GM18505 (cell line): Measurements from ENCODE around the gene DHRS11.

ENCODE experiments used
- ATAC-seq: cut with Tn5 transposase; IDR thresholded peaks from one replicate; pipeline ENCODE4 v1.9.1; 2021; ENCODE audit not compliant: unreplicated experiment
- POLR2A ChIP-seq: IDR thresholded peaks from 4 replicates; pipeline ENCODE4 v1.6.1; 2011; ENCODE audit warnings: borderline replicate concordance; ENCODE audit not compliant: insufficient read depth, insufficient read length; ENCODE audit errors: extremely low read depth

Gene DHRS11

DNA sequence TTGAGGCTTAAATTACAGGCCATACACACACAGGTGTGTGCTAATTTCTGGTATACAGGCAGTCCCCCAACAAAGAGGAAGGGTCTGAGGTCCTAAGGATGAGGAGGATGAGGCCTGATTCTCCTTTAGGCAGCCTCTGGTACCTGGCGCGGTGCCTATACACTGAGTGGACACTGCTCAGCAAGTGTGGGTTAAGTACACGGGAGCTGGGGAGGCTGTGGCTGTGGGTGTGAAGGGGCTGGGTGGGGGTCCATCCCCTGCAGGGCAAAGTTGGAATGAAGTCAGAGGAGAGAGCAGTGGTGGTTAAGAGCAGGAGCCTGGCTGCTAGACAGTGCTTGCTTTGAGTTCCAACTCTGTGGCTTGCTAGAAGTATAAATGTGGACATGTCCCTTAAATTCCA is 20.6 kb downstream of the DHRS11 start:
- no peak for TF ChIP-seq POLR2A
- no peak for ATAC-seq

DNA sequence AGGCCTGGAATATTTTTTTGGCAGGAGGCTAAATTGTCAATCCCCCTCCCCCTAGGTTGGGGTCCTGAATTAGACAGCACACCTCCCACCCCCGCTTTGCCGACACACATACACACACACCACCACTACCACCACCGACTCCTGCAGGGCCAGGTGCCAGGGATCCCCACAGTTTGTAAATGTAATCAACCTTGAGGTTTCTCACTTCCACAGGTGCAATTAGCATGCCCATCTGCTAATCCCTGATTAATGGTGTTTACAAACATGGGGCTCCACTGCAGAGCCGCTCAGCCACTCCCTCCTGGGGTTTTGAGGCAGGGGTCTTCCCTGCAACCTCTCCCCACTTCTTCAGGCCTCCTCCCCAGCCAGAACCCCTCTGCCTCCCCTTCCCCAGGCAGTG is 21.5 kb downstream of the DHRS11 start:
- no peak for ATAC-seq
- no peak for TF ChIP-seq POLR2A

DNA sequence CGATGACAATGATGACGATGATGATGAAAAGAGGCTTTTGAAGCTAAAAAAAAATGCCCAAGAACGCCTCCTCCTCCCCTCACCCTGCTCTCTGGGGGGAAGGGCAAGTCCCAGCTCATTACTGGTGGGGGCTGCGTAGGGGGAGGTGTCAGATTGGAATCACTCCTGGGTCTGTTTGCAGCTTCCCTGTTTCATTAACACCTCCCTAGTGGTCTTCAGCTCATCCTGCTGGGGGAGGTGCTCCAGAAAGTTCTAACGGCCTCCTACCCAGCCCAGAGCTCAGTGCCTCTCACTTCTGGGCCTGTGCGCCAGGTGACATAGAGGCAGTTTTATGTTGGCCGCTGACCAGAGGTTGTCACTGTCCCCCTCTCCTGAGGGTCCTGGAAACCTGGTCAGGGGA is 22.4 kb downstream of the DHRS11 start:
- no peak for ATAC-seq
- TF ChIP-seq POLR2A: no peak

DNA sequence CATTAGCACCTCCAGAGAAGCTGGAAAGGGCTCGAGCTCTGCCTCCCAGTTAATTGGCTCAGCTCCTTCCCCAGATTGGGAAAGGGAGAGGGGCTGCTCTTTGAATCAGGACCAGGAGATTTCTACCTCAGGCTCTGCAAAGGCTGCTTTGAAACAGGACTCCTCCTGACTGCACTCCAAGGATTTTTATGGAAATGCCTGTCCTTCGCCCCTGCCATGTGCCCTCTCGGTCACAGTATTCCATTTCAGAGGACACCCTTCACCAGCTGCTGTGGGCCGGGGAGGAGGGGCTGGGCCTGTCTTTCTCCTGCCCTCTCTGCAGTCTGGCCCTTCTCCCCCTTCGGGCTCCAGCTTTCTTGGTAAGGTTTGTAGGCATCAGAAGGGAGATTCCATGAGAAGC is 23.3 kb downstream of the DHRS11 start:
- TF ChIP-seq POLR2A: no peak
- no peak for ATAC-seq

DNA sequence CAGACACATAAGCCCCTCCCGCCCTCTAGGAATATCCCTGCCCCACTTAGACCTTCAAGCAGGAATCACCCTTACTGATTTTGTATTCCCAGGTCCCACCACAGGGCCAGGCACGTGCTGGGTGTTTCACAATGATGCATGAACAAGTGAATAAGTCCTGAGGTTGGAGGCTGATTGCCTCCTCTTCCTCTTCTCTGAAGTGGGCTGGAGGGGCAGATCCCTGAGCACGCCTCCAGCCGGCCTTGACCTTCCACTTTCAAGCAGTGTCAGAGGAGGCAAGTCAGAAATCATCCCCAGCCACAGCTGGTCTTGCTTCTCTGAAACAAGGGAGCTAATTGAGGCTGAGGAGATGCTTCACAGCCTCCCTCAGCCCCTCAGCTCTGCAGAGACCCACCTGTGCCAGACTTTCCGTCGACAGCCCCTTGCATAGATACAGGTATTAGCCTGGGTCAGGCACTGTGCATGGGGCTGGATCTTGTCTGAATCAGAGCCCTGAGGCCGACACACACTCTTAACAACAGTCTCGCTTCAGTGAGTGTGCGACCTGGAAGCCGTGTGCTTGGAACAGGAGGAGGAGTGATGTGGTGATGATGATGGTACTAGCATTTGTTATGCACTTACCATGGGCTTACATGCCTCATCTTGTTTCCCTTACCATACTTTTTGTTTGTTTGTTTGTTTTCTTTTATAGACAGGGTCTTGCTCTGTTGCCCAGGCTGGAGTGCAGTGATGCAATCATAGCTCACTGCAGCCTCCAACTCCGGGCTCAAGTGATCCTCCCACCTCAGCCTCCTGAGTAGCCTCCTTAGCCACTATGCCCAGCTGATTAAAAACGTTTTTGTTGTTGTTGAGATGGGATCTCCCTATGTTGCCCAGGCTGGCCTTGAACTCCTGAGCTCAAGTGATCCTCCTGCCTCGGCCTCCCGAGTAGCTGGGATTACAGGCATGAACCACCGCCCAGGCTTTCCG is 24.7 kb downstream of the DHRS11 start:
- ATAC-seq: no peak
- TF ChIP-seq POLR2A: no peak

DNA sequence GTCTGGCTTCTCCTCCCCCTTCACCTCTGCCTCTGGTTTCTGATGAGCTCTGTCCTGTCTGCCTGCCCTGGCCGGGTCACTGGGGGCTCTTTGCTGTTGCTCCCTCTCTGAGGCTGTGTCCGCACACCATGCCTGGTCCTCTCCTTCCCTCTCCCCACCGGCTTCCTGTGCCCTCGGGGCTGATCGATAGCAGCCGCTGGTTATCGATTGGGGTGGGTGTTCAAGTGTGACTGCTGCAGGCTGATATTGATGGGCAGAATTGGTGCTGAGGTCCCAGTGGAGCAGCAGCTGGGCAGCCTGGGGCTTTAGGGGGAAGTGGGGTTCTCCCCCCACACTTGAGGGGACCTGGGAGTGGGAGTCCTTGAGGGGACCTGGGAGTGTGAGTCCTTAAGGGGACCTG is 26.1 kb downstream of the DHRS11 start:
- ATAC-seq: no peak
- TF ChIP-seq POLR2A: no peak

DNA sequence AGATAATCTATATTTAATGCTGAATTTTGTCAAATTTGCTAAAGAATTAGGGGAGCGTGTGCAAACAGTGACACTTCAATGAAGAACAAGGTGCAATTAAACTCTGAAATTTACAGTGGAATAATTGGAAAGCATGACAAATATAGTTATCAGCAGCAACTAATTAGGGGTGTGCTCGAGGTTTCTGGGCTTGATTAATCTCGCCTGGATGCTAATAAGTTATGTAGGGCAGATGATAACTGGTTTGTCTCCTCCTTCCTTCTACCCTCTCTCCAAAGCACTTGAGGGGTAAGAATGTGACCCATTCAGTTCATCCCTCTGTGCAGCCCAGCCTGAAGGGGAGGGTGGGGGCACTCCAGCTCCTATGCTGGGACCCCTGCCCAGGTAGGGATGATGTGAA is 31.6 kb downstream of the DHRS11 start:
- ATAC-seq: no peak
- no peak for TF ChIP-seq POLR2A

DNA sequence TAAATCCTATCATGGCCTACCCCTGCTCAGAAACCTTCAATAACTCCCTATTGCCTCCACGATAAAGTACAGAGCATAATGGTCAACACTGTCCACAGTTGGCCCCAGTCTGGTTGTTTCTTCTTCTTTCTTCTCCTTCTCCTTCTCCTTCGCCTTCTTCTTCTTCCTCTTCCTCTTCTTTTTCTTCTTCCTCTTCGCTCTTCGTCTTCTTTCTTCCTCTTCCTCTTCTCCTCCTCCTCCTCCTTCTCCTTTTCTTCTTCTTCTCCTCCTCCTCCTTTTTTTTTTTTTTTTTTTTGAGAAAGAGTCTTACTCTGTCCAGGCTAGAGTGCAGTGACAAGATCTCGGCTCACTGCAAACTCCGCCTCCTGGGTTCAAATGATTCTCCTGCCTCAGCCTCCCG is 33.5 kb downstream of the DHRS11 start:
- TF ChIP-seq POLR2A: no peak
- no peak for ATAC-seq

DNA sequence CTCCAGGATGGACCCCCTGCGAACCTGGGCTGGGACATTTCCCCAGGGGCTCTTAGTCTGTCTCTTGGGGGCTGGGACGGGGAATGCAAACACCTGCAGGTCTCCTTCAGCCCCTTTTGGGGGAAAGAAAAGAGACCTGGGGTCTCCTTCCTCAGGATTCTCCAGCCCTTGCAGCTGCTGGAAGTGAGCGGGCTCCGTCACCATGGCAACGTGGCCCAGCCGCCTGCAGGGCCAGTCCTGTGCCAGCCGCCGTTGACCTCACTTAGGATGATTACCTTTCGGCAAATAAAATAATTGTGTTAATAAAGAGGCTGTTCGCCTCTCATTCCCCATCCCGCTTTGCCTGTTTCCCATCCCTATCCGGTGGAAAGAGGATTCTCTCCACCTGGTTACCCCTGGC is 35.4 kb downstream of the DHRS11 start:
- TF ChIP-seq POLR2A: no peak
- no peak for ATAC-seq

DNA sequence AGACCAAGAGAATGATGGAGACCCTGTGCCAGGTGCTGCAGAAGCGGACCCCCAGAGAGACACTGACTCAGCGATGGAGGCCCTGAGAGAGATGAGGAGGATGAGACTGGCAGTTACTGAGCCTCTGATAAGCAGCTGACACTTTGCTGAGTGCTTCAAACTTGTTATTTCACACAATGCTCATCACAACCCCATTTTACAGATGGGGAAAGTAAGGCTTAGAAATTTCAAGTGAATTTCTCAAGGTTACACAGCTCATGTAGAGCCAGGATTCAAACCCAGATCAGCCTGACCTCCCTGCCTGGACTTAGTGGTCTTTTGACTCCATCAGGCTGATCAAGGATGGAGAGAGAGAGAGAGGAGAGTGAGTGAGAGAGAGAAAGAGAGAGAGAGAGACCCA is 36.9 kb downstream of the DHRS11 start:
- ATAC-seq: no peak
- TF ChIP-seq POLR2A: no peak

DNA sequence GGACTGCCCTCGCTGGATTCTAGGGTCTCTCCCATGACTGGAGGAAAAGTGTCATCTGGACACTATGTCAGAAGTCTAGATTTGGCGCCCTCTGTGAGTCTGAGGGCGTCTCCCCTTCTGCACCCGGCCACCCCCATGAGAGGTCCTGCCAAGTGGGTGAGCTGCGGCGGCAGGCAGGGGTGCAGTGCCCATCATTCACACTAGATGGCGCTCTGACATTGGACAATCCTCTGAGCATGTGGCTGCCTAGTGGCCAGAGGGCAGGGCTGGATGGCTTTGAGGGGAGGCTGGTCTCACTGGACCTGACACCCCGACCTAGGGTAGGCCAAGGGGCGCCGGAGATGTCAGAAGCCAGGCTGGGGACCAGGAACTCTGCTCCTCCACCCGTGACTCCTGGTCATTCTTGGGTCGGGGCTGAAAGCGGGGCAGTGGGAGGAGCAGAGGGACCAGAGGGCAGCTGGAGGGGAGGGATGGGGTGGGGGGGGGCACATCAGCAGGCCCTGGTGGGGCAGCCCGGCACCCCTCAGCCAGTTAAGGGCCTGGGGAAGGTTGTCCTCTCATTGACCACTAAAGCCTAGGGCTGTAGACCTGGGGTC is 37.7 kb downstream of the DHRS11 start:
- ATAC-seq: no peak

DNA sequence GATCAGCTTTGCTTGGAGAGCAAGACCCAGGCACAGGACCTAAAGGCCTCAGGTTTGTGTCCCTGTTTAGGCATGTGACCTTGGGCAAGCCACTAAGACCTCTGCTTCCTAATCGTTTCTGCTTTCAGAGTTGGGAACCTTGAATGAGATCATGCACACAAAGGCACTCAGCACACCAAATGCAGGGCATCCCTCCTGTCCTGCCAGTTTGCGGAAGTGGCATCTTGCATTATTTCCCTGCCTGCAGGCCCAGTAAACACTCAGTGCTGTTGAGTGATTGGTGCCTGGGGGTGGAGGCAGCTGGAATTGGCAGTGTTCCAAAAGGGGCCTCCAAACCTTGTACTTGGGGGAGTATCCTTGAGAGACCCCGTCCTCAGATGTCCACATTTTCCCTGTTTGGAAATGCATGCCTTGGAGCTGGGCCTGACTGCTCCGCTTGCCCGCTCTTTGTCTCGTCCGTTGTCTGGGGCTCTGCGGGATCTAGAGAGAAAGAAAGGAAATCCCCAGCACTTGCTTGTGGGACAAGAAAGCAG is 38.4 kb downstream of the DHRS11 start:
- no peak for ATAC-seq
- TF ChIP-seq POLR2A: no peak

More for the DNA sequence above, 37.7 kb downstream of the DHRS11 start:
- no peak for TF ChIP-seq POLR2A

DNA sequence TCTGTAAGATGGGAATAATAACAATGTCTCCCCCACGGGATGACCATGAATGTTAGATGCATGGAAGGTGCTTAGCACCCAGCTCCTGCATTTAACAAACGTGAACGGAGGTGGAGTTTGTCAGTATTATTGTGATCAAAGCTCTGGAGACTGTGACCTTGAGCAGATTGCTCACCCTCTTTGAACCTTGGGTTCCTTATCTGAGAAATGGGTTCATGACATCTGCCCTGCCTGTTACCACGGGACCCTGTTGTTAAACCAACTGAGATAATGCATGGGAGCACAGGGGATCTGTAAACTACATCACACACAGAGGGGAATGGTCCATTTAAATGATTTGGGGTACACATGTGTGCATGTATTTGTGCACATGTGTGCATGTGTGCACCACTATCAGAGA is 39.3 kb downstream of the DHRS11 start:
- TF ChIP-seq POLR2A: no peak
- ATAC-seq: no peak
